K562 (cell line): ENCODE measurements around the gene GOLGA8T. TPM values are rescaled to one million over a fixed set of nuclear protein-coding genes. Genes with fewer than 3 reads are reported as not detected.
"Not testable (repeated sequence)": the region's sequence is repeated elsewhere in the genome, so short reads cannot be mapped to it uniquely, and the experiment has no call there.

Experiments
- ATAC-seq: fragments of 200-7000 bp; cut with Tn5 transposase; 3 replicates; pipeline ENCODE4 v1.9.1; 2020; ENCODE audit warnings: moderate library complexity
- BruUV-seq: library from RNA; stranded (reverse); fragments of 400-500 nt; replicated peaks from 2 replicates; lab custom pipeline; 2021; lab: Mats Ljungman, UMichigan
- CTCF ChIA-PET: fragments of 300-600 bp; formaldehyde crosslinking; extraction: SDS; loops from one replicate; lab custom pipeline; 2021; ENCODE audit warnings: low intra/inter-chr PET ratio; lab: Yijun Ruan, JAX
- POLR2A ChIA-PET: fragments of 300-600, 350-650 bp; sonication (Branson Sonifier 250); formaldehyde crosslinking; extraction: SDS; loops from one replicate; lab custom pipeline; 2021; ENCODE audit warnings: antibody characterized with exemption, inconsistent platforms; lab: Yijun Ruan, JAX
- DNase-seq, 4 experiments: peaks; one replicate each; pipeline versions ENCODE4 v3.0.0 to v3.0.0-alpha.2; 2011 to 2018; ENCODE audit warnings: low spot score in 3 of 4, mixed read lengths in 3 of 4; ENCODE audit errors: extremely low read depth in 1 of 4
- FAIRE-seq: peaks from 2 replicates; lab custom pipeline; 2011; peaks lifted over from hg19 to GRCh38; lab: Jason Lieb, UNC
- H2AFZ ChIP-seq: 2 replicates; pipeline ENCODE4 v1.6.0; 2011; ENCODE audit warnings: low read depth, low read length, control low read depth, inconsistent platforms
- H3K27ac ChIP-seq: fragments of 200-600 bp; 3 replicates; pipeline ENCODE4 v1.8.0; 2011; ENCODE audit warnings: low read depth, mild to moderate bottlenecking, control low read depth, inconsistent platforms, low read length, moderate library complexity, mixed read lengths; ENCODE audit errors: extremely low read depth
- H3K27me3 ChIP-seq, 2 experiments: fragments of 300-600 bp in 1 of 2; 2 replicates in 1 of 2; 3 replicates in 1 of 2; pipeline versions ENCODE4 v1.6.0 to v1.8.0; 2011; ENCODE audit warnings: inconsistent platforms in 2 of 2, low read length in 2 of 2, mild to moderate bottlenecking in 1 of 2, mixed read lengths in 1 of 2, moderate library complexity in 1 of 2; ENCODE audit not compliant: control insufficient read depth in 2 of 2, insufficient read depth in 2 of 2
- H3K36me3 ChIP-seq: fragments of 300-600 bp; 3 replicates; pipeline ENCODE4 v1.8.0; 2011; ENCODE audit warnings: mild to moderate bottlenecking, low read length, inconsistent platforms; ENCODE audit not compliant: control insufficient read depth, insufficient read depth
- H3K4me1 ChIP-seq, 2 experiments: fragments of 200-600 bp in 1 of 2; replicated peaks in 1 of 2; 2 replicates in 1 of 2; 3 replicates in 1 of 2; pipeline versions ENCODE4 v1.5.1 to v1.8.0; 2011; ENCODE audit warnings: inconsistent platforms in 2 of 2, low read length in 2 of 2, mild to moderate bottlenecking in 1 of 2, mixed read lengths in 1 of 2, moderate library complexity in 1 of 2; ENCODE audit not compliant: control insufficient read depth in 2 of 2, insufficient read depth in 2 of 2
- H3K4me2 ChIP-seq: 2 replicates; pipeline ENCODE4 v1.6.1; 2011; ENCODE audit warnings: low read length, control low read depth, inconsistent platforms, mixed read lengths; ENCODE audit not compliant: insufficient read depth
- H3K4me3 ChIP-seq: fragments of 200-600 bp; sonication (generic), shearing (Covaris generic); 2 replicates; pipeline ENCODE4 v1.5.1; 2016; ENCODE audit warnings: control low read depth, inconsistent platforms
- H3K79me2 ChIP-seq: fragments of 200-600 bp; 3 replicates; pipeline ENCODE4 v1.8.0; 2011; ENCODE audit warnings: low read length, inconsistent platforms; ENCODE audit not compliant: control insufficient read depth, insufficient read depth
- H3K9ac ChIP-seq, 2 experiments: 2 replicates each; pipeline versions ENCODE4 v1.6.0 to v1.6.1; 2011; ENCODE audit warnings: low read depth in 2 of 2, low read length in 2 of 2, control low read depth in 1 of 2, inconsistent platforms in 1 of 2, mild to moderate bottlenecking in 1 of 2, mixed read lengths in 1 of 2; ENCODE audit not compliant: insufficient read depth in 1 of 2
- H3K9me1 ChIP-seq: one replicate; pipeline ENCODE4 v1.6.0; 2011; ENCODE audit warnings: inconsistent platforms, mild to moderate bottlenecking, low read length, moderate library complexity; ENCODE audit not compliant: control insufficient read depth, insufficient read depth
- H3K9me3 ChIP-seq: replicated peaks from 2 replicates; pipeline ENCODE4 v1.5.1; 2011; ENCODE audit warnings: low read depth, low read length, inconsistent platforms; ENCODE audit not compliant: control insufficient read depth, insufficient read depth
- H4K20me1 ChIP-seq: replicated peaks from 2 replicates; pipeline ENCODE4 v1.6.1; 2011; ENCODE audit warnings: low read length, inconsistent platforms, mixed read lengths; ENCODE audit not compliant: control insufficient read depth, insufficient read depth
- WGBS: fragments of 100-300 bp; shearing (Covaris generic); methylation state at CpG from one replicate; pipeline ENCODE4 v1.1.6; 2016; ENCODE audit warnings: low coverage, mixed read lengths; ENCODE audit not compliant: insufficient coverage; ENCODE audit errors: missing lambda C conversion rate; 5-methylcytosine and 5-hydroxymethylcytosine counted together
- in situ Hi-C: fragments of 300-500 bp; cut with MboI; formaldehyde crosslinking; loops from 4 replicates; pipeline ENCODE4 v1.15.0; 2018; ENCODE audit warnings: inconsistent platforms, mixed read lengths
- intact Hi-C: fragments of 100-400 bp; cut with micrococcal nuclease; formaldehyde crosslinking; loops from 2 replicates; pipeline ENCODE4 v1.14.2; 2022
- polyA plus RNA-seq, 8 experiments: library from polyadenylated mRNA; depleted of rRNA in 4 of 8; stranded (reverse) in 5 of 8; unstranded in 3 of 8; fragments of >200 nt; fragmentation: Nextera tagmentation in 2 of 8; fragmentation: Illumina TruSeq in 1 of 8; extraction: Ambion mirVana in 2 of 8; extraction: Trizol in 1 of 8; gene quantifications; 2 replicates each; pipeline versions ENCODE4 v1.2.1 to v1.2.3, GENCODE V29; 2011 to 2014; ENCODE audit warnings: inconsistent platforms in 1 of 8, missing spikeins in 1 of 8
- total RNA-seq, 7 experiments: library from RNA; depleted of rRNA in 6 of 7; stranded (reverse); fragments of >200 nt in 6 of 7; fragmentation: Illumina TruSeq in 2 of 7; extraction: Trizol in 2 of 7; gene quantifications; 2 replicates each; pipeline versions ENCODE4 v1.2.1 to v1.2.3, GENCODE V29; 2011 to 2021; ENCODE audit warnings: low replicate concordance in 1 of 7

GOLGA8T gene
- total and polyA plus RNA-seq, 9 of the 15 experiments (the other 6 are each of a cell fraction or from before 2014, with no cell fraction given) = not detected

DNA sequence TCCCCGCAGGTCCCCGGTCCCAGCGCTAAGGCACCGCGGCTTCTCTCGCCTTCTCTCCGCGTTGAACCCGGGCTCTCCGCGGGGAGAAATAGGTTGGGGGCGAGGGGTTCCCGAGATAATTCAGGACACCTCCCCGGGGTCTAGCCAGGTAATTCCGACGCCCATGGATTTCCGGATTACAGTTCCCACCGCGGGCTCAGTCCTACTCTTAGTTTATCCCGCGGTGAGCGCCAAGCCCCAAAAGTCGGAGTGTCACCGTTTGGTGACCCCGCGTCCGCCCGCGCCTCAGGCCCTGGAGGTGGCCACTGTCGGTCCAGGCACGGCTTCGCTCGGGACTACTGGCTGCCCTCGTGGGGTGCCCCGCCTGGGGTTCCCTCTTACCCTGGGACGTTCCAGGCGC, 56.8 kb downstream of the GOLGA8T start:
- H3K4me1 ChIP-seq, BruUV-seq, H2AFZ ChIP-seq, H3K9ac ChIP-seq, in situ Hi-C loops, H3K27me3 ChIP-seq, H3K4me3 ChIP-seq, ATAC-seq, H3K4me2 ChIP-seq, H3K27ac ChIP-seq, H3K9me1 ChIP-seq, H3K79me2 ChIP-seq, FAIRE-seq, DNase-seq, CTCF ChIA-PET, intact Hi-C loops, H3K36me3 ChIP-seq, H3K9me3 ChIP-seq, H4K20me1 ChIP-seq, POLR2A ChIA-PET: not testable (repeated sequence)
- WGBS = 2% methylated on average over 9 of the region's 37 CpGs

DNA sequence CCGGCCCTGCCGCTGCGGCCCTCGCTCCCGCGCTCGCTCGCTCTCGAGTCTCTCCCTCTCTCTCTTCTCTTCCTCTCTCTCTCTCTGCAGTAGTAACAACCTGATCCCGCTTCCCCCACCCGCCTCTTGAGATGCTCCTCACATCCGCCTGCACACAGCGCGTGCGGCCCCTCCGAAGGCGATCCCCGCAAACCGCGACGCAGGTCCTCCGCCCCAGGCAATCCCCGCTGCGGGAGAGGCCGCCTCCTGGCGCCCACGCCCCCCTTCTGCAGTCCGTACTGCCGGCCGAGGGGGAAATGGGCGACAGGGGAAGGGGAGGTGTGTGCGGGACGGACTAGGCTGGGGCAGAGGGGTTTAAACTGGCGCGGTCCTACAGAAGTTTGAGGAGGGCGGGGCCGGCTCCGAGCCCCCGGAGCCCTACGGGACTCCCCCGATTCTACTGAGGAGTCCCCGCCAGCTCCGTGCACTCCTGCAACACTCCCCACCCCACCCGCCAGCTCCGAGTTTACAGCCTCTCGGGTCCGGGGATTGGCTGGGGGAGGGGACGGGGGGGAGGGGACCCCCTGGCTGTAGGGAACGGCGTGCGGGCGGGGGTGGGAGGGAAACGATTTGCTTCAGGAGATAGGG, 57.4 kb downstream of the GOLGA8T start:
- ATAC-seq, FAIRE-seq, CTCF ChIA-PET, H3K9ac ChIP-seq, POLR2A ChIA-PET, H3K79me2 ChIP-seq, intact Hi-C loops, BruUV-seq, H3K27me3 ChIP-seq, H4K20me1 ChIP-seq, H3K4me3 ChIP-seq, H3K36me3 ChIP-seq, H3K9me3 ChIP-seq, DNase-seq, H3K4me2 ChIP-seq, H3K4me1 ChIP-seq, H2AFZ ChIP-seq, H3K9me1 ChIP-seq, H3K27ac ChIP-seq, in situ Hi-C loops: not testable (repeated sequence)
- 0% methylated on average over 2 of the region's 53 CpGs for WGBS

DNA sequence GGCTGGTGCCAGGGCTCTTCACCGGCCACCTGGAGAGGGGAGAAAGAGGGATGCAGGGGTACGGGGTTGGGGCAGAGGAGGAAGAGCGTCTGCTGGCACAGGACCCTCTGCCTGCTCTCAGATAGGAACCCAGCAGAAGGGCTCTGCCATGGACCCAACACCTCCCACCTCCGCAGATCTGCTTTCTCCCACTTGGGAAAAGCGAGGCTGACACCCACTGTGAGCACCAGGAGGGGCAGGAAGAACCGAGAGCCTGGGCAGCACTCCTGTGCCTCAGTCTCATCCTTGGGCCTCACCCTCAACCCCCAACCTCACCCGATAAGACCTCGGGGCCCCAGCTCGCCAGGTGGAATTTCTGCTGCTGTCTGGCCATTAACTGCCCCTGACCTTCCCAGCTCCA, 58.0 kb downstream of the GOLGA8T start:
- H3K9me3 ChIP-seq, H3K9ac ChIP-seq, intact Hi-C loops, in situ Hi-C loops, POLR2A ChIA-PET, H3K4me2 ChIP-seq, H3K79me2 ChIP-seq, H3K4me1 ChIP-seq, H3K27me3 ChIP-seq, H2AFZ ChIP-seq, H3K9me1 ChIP-seq, CTCF ChIA-PET, H4K20me1 ChIP-seq, H3K4me3 ChIP-seq, DNase-seq, ATAC-seq, H3K36me3 ChIP-seq, BruUV-seq, H3K27ac ChIP-seq, FAIRE-seq: not testable (repeated sequence)
- WGBS = no CpG with 5 or more reads among the region's 9 CpGs
